Lung (tissue), 12 donors: ENCODE data around the gene ADPRS. TPM values are rescaled to one million over a fixed set of nuclear protein-coding genes. Genes with fewer than 3 reads are reported as not detected.

Experiments
- ATAC-seq: fragments of 200-7000 bp; cut with Tn5 transposase; one replicate; pipeline ENCODE4 v1.9.1; 2020; ENCODE audit warnings: moderate number of reproducible peaks; ENCODE audit not compliant: insufficient read depth, low FRiP score
- DNase-seq, 3 donors: peaks; one replicate each; pipeline ENCODE4 v3.0.0-alpha.2; 2013 to 2017
- H3K27ac ChIP-seq, 2 donors: one replicate each; pipeline ENCODE4 v1.5.1; 2013; ENCODE audit warnings: mild to moderate bottlenecking in 2 of 2, moderate library complexity in 2 of 2, control low read depth in 1 of 2, inconsistent platforms in 1 of 2, low read depth in 1 of 2, low read length in 1 of 2
- H3K27me3 ChIP-seq, 3 donors: one replicate each; pipeline ENCODE4 v1.5.1; 2013; ENCODE audit warnings: low read length in 2 of 3; ENCODE audit not compliant: control insufficient read depth in 3 of 3, insufficient read depth in 3 of 3
- H3K36me3 ChIP-seq, 4 donors: one replicate each; pipeline ENCODE4 v1.5.1; 2013; ENCODE audit warnings: low read length in 4 of 4, mild to moderate bottlenecking in 1 of 4, moderate library complexity in 1 of 4; ENCODE audit not compliant: control insufficient read depth in 4 of 4, insufficient read depth in 4 of 4
- H3K4me1 ChIP-seq, 5 donors: one replicate each; pipeline ENCODE4 v1.5.1; 2013; ENCODE audit warnings: low read length in 5 of 5, mild to moderate bottlenecking in 2 of 5, moderate library complexity in 1 of 5; ENCODE audit not compliant: control insufficient read depth in 5 of 5, insufficient read depth in 5 of 5
- H3K4me3 ChIP-seq: one replicate; pipeline ENCODE4 v1.5.1; 2013; ENCODE audit warnings: mild to moderate bottlenecking, control low read depth, moderate library complexity
- H3K9ac ChIP-seq, 2 donors: one replicate each; pipeline ENCODE4 v1.5.1; 2013; ENCODE audit warnings: low read length in 2 of 2, control low read depth in 1 of 2; ENCODE audit not compliant: insufficient read depth in 1 of 2
- H3K9me3 ChIP-seq, 4 donors: one replicate each; pipeline ENCODE4 v1.5.1; 2013; ENCODE audit warnings: low read length in 3 of 4, mild to moderate bottlenecking in 1 of 4, moderate library complexity in 1 of 4; ENCODE audit not compliant: control insufficient read depth in 4 of 4, insufficient read depth in 3 of 4
- WGBS, 2 donors: extraction: QIAGEN DNeasy Blood & Tissue Kit; methylation state at CpG; one replicate each; pipeline ENCODE4 v1.1.7; 2013; 5-methylcytosine and 5-hydroxymethylcytosine counted together
- polyA plus RNA-seq, 2 donors: library from polyadenylated mRNA; stranded (reverse); fragments of 200-250 nt; gene quantifications; one replicate each; pipeline ENCODE4 v1.2.1, GENCODE V29; 2013
- total RNA-seq, 2 donors: library from RNA; depleted of rRNA in 1 of 2; stranded (reverse); fragments of >200 nt in 1 of 2; gene quantifications; one replicate each; pipeline ENCODE4 v1.2.1, GENCODE V29; 2014 to 2021
- TF ChIP-seq, protein P1 (sequence below): IDR thresholded peaks from 2 replicates; pipeline ENCODE4 v1.5.1; 2012; ENCODE audit warnings: mild to moderate bottlenecking; ENCODE audit errors: control extremely low read depth, extremely low read depth
- donor health status: control.
- donor health status: control.
- donor health status: Bipolar disorder and iron deficiency.
- donor health status: healthy.
- donor health status: DM: yes; HTN: yes; CAD: no.

The ADPRS gene
- total and polyA plus RNA-seq, 4 donors = 22.0 to 44.3 (median 32.5) TPM

DNA sequence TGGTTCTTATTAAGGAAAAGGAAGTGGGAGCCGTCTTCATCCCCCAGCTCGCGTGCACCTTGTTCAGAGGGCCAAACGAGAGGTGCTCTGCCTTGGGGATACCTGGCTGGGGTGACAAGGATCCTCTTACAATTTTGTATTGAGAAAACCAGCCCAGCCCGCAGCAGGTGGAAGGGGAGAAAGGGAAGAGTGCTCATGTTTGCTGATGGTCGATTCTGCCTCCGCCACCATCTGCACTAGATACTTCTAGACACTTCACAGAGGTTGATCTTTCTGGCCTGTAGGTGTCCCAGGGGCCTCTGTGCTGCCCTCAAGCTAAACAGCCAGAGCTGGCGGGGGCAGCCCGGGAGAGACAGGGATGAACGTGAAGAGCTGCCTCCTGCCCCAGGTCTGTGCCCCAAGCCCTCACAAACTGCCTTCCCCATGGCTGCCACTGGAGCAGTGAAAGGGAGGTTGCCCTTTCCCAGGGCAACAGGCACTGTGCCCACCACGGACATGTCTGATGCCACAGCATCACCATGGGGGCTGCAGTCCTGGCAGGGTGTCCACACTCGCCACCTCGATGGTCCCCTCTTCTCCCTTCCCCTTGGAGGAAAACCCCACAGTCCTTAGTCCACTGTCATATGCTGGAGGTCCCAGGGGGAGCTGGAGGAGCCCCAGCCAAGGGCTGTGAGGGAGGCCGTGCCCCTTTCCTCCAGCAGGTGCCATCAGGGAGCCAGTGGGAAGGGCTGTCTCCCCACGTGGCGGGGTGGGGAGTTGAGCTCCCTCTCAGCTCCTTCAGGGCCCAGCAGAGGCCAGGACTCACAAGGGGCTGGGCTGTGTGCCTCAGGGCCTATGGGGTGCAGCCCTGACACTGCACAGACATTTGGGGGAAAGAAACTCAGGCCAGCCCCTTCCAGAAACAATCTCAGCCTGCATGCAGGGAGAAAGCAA is 8.1 kb downstream of the ADPRS start:
- ATAC-seq = no peak
- H3K27ac ChIP-seq = peak overlapping the region in 1 of 2 donors; percentile 74

GRCh38 chr1:36097693-36098585 is 9.2 kb downstream of the ADPRS start:
- DNase-seq = no peak
- TF ChIP-seq, protein P1, sequence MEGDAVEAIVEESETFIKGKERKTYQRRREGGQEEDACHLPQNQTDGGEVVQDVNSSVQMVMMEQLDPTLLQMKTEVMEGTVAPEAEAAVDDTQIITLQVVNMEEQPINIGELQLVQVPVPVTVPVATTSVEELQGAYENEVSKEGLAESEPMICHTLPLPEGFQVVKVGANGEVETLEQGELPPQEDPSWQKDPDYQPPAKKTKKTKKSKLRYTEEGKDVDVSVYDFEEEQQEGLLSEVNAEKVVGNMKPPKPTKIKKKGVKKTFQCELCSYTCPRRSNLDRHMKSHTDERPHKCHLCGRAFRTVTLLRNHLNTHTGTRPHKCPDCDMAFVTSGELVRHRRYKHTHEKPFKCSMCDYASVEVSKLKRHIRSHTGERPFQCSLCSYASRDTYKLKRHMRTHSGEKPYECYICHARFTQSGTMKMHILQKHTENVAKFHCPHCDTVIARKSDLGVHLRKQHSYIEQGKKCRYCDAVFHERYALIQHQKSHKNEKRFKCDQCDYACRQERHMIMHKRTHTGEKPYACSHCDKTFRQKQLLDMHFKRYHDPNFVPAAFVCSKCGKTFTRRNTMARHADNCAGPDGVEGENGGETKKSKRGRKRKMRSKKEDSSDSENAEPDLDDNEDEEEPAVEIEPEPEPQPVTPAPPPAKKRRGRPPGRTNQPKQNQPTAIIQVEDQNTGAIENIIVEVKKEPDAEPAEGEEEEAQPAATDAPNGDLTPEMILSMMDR = no peak
- 93 to 94% methylated on average over 32 to 33 of the region's 33 CpGs for WGBS, 2 donors

More for the DNA sequence above, 8.1 kb downstream of the ADPRS start:
- Histone ChIP-seq H3K36me3 (peaks cover 3 to 44% (median 23%) of the 10 kb centered on the region in 4 donors), H3K9ac (no peak overlapping the region), H3K27me3 (no peaks in the 10 kb centered on the region), H3K4me1 (peaks cover 0 to 8% (median 0%) of the 10 kb centered on the region in 5 donors), H3K4me3 (no peak overlapping the region), H3K9me3 (no peaks in the 10 kb centered on the region)
- 69 to 75% methylated on average over 16 of the region's 16 CpGs for WGBS, 2 donors
- DNase-seq = no peak
- TF ChIP-seq, protein P1 = no peak

GRCh38 chr1:36098650-36099365 is 10.1 kb downstream of the ADPRS start:
- no peak for DNase-seq
- H3K9me3 ChIP-seq = no peaks in the 10 kb centered on the region
- H3K4me3 ChIP-seq = no peak overlapping the region
- H3K27me3 ChIP-seq = no peaks in the 10 kb centered on the region
- TF ChIP-seq, protein P1 = no peak
- ATAC-seq = no peak
- 86 to 93% methylated on average over 10 to 13 of the region's 13 CpGs for WGBS, 2 donors
- no peak overlapping the region for H3K9ac ChIP-seq
- H3K4me1 ChIP-seq = peaks cover 0 to 8% (median 0%) of the 10 kb centered on the region in 5 donors
- no peak overlapping the region for H3K27ac ChIP-seq
- peaks cover 0 to 23% (median 6%) of the 10 kb centered on the region in 4 donors for H3K36me3 ChIP-seq

More at GRCh38 chr1:36097693-36098585, 9.2 kb downstream of the ADPRS start:
- no peak overlapping the region for H3K4me3 ChIP-seq
- ATAC-seq = no peak
- peaks cover 0 to 8% (median 0%) of the 10 kb centered on the region in 5 donors for H3K4me1 ChIP-seq
- H3K27ac ChIP-seq = no peak overlapping the region
- H3K9me3 ChIP-seq = no peaks in the 10 kb centered on the region
- H3K36me3 ChIP-seq = peaks cover 3 to 32% (median 13%) of the 10 kb centered on the region in 4 donors
- H3K9ac ChIP-seq = no peak overlapping the region
- no peaks in the 10 kb centered on the region for H3K27me3 ChIP-seq
